ENCODE results near the gene PCBP1. TPM values are rescaled to one million over a fixed set of nuclear protein-coding genes. Genes with fewer than 3 reads are reported as not detected.

PCBP1 gene
- total and polyA plus RNA-seq, 2 donors (not counting 1 experiment from before 2014, with no cell fraction given), result 42.1 to 104 TPM

DNA sequence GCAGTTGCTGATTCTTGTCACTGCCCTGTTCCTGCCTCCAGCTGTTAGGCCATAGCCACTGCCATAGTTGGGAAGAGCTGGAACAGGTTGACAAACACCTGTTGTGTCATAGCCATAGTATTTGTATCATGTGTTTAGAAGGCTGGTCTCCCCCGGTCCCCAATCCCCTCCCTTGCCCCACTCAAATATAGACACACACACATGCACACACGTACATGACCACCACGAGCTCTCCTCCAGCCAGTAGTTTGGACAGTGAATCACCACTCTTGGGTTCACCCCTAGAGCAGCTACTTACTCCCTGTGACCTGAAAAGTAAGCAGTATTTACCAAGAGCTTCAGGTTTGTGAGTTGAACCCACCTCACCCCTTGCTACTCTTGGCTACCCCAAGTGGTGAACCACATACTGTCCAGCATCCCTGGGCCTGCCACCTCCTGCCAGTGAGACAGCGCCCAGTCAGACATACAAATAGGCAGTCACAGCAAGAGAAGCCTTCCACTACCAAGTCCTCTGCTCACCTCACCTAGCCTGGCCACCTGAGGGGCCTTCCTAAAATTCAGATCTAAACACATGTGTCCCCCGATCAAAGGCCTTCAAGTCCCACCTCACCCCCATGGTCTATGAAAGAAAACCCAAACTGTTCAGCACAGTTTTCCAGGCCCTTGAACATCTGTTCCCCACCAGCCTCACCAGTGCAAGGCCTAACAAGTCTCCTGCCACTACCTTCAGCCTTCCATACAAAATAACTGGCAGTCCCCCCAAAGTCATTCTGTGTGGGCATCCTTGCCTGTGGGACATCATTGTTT, 7.1 kb downstream of the PCBP1 start:
- Histone ChIP-seq H3K9ac (ENCODE audit: insufficient read depth, low read length) (no peak overlapping the region), H3K27me3 (ENCODE audit: control insufficient read depth, insufficient read depth, low read length) (no peaks in the 10 kb centered on the region), H3K79me2 (ENCODE audit: control insufficient read depth, insufficient read depth, low read length) (peaks cover 11% of the 10 kb centered on the region), H2AFZ (ENCODE audit: low read length) (peak overlapping the region; percentile 69), H4K20me1 (ENCODE audit: control insufficient read depth, extremely low read depth, insufficient read depth, low read length) (no peaks in the 10 kb centered on the region), H3K4me2 (ENCODE audit: extremely low read depth, insufficient read depth, low read length) (no peak overlapping the region), H3K4me3 (replicated peaks in 1 of 4; ENCODE audit: control extremely low read depth in 1 of 4, insufficient read depth in 1 of 4, low read depth in 3 of 4, low read length in 4 of 4) (no peak overlapping the region), H3K4me1 (ENCODE audit: control insufficient read depth, extremely low read depth, insufficient read depth, low read length) (peaks cover 8% of the 10 kb centered on the region), H3K36me3 (ENCODE audit: control insufficient read depth, insufficient read depth, low read length) (no peaks in the 10 kb centered on the region), H3K9me3 (ENCODE audit: control insufficient read depth, insufficient read depth, low read depth, low read length) (no peaks in the 10 kb centered on the region), H3K27ac (ENCODE audit: insufficient read depth, low read length) (peak overlapping the region; percentile 72)
- no peak for TF ChIP-seq EZH2 (IDR thresholded peaks at IDR 0.05; ENCODE audit: low read length, missing control alignments)
- TF ChIP-seq, protein P1, sequence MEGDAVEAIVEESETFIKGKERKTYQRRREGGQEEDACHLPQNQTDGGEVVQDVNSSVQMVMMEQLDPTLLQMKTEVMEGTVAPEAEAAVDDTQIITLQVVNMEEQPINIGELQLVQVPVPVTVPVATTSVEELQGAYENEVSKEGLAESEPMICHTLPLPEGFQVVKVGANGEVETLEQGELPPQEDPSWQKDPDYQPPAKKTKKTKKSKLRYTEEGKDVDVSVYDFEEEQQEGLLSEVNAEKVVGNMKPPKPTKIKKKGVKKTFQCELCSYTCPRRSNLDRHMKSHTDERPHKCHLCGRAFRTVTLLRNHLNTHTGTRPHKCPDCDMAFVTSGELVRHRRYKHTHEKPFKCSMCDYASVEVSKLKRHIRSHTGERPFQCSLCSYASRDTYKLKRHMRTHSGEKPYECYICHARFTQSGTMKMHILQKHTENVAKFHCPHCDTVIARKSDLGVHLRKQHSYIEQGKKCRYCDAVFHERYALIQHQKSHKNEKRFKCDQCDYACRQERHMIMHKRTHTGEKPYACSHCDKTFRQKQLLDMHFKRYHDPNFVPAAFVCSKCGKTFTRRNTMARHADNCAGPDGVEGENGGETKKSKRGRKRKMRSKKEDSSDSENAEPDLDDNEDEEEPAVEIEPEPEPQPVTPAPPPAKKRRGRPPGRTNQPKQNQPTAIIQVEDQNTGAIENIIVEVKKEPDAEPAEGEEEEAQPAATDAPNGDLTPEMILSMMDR (conservative IDR thresholded peaks at IDR 0.05 in 1 of 2, IDR thresholded peaks at IDR 0.05 in 1 of 2; ENCODE audit: low read depth in 1 of 2, low read length in 2 of 2), result no peak
- peak in 1 of 2 donors; percentile 28 for DNase-seq (ENCODE audit: low read depth in 2 of 2)

DNA sequence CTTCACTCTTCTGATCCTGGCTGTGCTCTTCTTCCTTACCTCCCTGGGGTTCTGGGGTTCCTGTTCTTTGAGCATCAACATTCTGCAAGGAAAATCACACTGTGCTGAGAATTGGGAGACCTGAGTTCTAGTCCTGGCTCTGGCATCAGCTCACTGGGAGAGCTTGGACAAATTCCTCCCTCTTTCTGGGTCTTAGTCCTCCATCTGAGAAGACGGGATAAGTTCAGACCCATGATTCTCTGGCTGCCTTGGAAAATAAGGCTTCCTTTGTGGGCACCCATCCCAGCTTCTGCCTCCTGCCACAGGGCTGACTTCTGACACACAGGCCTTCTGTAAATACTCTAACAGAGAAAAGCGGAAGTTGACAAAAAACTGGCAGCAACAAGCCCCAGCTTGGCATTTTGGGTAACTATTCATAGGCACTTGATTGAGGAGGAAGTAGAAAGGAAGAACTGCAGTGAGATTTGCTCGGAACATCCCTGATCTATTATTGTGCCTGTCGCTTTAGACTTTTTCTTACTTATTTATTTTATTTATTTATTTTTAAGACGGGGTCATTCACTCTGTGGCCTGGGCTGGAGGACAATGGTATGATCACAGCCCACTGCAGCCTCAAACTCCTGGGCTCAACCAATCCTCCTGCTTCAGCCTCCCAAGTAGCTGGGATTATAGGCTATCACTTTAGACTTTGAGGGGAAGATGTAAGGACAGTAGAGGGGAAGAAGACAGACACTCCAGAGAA, 7.9 kb downstream of the PCBP1 start:
- H4K20me1 ChIP-seq (ENCODE audit: control insufficient read depth, extremely low read depth, insufficient read depth, low read length), result no peaks in the 10 kb centered on the region
- H3K79me2 ChIP-seq (ENCODE audit: control insufficient read depth, insufficient read depth, low read length), result peaks cover 5% of the 10 kb centered on the region
- H3K4me3 ChIP-seq (replicated peaks in 1 of 4; ENCODE audit: control extremely low read depth in 1 of 4, insufficient read depth in 1 of 4, low read depth in 3 of 4, low read length in 4 of 4), result no peak overlapping the region
- H3K27me3 ChIP-seq (ENCODE audit: control insufficient read depth, insufficient read depth, low read length), result no peaks in the 10 kb centered on the region
- no peaks in the 10 kb centered on the region for H3K36me3 ChIP-seq (ENCODE audit: control insufficient read depth, insufficient read depth, low read length)
- peak; percentile 47 to 79 for DNase-seq (ENCODE audit: low read depth in 2 of 2)
- H3K9me3 ChIP-seq (ENCODE audit: control insufficient read depth, insufficient read depth, low read depth, low read length), result no peaks in the 10 kb centered on the region
- no peak overlapping the region for H3K4me2 ChIP-seq (ENCODE audit: extremely low read depth, insufficient read depth, low read length)
- peak overlapping the region; percentile 69 for H2AFZ ChIP-seq (ENCODE audit: low read length)
- no peak overlapping the region for H3K9ac ChIP-seq (ENCODE audit: insufficient read depth, low read length)
- TF ChIP-seq, protein P1 (conservative IDR thresholded peaks at IDR 0.05 in 1 of 2, IDR thresholded peaks at IDR 0.05 in 1 of 2; ENCODE audit: low read depth in 1 of 2, low read length in 2 of 2), result no peak
- TF ChIP-seq EZH2 (IDR thresholded peaks at IDR 0.05; ENCODE audit: low read length, missing control alignments), result no peak
- H3K4me1 ChIP-seq (ENCODE audit: control insufficient read depth, extremely low read depth, insufficient read depth, low read length), result peaks cover 5% of the 10 kb centered on the region
- H3K27ac ChIP-seq (ENCODE audit: insufficient read depth, low read length), result peak overlapping the region; percentile 72

Measured in fibroblast of lung (primary cell).